Measurements from ENCODE around the gene EXOG. TPM values are rescaled to one million over a fixed set of nuclear protein-coding genes. Genes with fewer than 3 reads are reported as not detected.

The EXOG gene
- total RNA-seq, 1 donor from 2014 or later = 20.8 TPM

DNA sequence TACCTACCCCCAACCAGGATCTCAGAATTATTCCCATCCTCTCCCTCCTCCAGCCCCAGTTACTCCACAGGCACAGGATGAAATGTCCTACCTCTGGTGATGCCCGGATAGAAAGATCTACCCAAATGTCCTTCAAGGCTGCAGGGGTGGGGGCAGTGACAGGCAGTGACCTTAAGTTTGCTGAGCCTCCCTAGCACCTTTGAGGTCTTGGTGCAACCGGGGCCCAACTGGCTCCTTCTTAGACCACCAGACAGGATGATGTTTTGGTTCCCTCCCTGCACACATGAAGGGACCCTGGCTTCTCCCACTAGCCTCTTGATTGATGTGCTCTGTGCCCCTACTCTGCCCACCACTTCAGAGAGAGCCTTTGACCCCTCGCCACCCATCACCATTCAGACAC lies 36.4 kb downstream of the EXOG start:
- intact Hi-C loops (cut with micrococcal nuclease) = no loop called here
- DNase-seq = no peak
- Mint-ChIP-seq H3K27me3 (no peaks in the 10 kb centered on the region), H3K27ac (no peak overlapping the region), H3K36me3 (ENCODE audit: low read depth) (peaks cover 16% of the 10 kb centered on the region), H3K4me1 (no peaks in the 10 kb centered on the region), H3K4me3 (no peak overlapping the region), H3K9me3 (no peaks in the 10 kb centered on the region)

- Mint-ChIP-seq H3K27me3 (no peaks in the 10 kb centered on the region), H3K4me1 (no peaks in the 10 kb centered on the region), H3K36me3 (ENCODE audit: low read depth) (peaks cover 11% of the 10 kb centered on the region), H3K9me3 (no peaks in the 10 kb centered on the region), H3K4me3 (no peak overlapping the region), H3K27ac (no peak overlapping the region)
- DNase-seq = no peak
- intact Hi-C loops (cut with micrococcal nuclease) = no loop called here
Observed at GRCh38 chr3:38533285-38533976, 37.3 kb downstream of the EXOG start.

DNA sequence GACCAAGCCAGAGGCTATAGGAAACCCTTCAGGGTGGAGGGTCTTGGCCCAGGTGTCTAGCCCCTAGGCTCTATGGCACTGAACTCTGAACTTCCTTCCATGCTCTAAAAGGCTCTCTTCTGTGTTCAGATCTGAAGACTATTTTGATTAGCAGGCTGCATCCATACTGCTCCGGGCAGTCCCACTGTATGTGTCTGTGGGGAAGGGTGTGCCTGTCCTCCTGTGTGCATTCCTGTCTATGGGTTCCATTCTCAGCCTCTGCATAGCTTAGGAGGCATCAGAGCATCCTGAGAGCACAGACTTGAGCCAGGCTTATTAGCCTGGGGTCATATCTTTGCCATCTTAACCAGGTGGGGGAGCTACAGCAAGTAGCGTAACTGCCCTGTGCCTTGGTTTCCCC lies 38.0 kb downstream of the EXOG start:
- H3K27me3 Mint-ChIP-seq = no peaks in the 10 kb centered on the region
- no peak overlapping the region for H3K27ac Mint-ChIP-seq
- H3K9me3 Mint-ChIP-seq = no peaks in the 10 kb centered on the region
- H3K4me1 Mint-ChIP-seq = no peaks in the 10 kb centered on the region
- DNase-seq = no peak
- peaks cover 11% of the 10 kb centered on the region for H3K36me3 Mint-ChIP-seq (ENCODE audit: low read depth)
- intact Hi-C loops (cut with micrococcal nuclease) = no loop called here
- no peak overlapping the region for H3K4me3 Mint-ChIP-seq

DNA sequence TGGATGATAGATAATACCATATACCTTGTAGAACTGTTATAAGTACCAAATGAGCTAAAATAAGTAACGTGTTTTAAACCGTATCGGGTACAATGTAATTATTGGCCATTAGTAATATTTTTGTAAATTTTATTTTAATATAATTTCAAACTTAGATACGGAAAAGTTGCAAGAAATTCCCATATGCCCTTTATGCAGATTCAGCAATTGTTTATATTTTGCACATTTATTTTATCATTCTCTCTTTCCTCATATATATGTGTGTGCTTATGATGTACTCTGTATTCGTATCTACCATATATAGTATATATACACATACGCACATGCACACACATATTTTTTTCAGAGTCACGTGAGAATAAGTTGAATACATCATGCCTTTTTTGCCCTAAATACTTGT lies 38.5 kb downstream of the EXOG start:
- no peak overlapping the region for H3K4me3 Mint-ChIP-seq
- no peaks in the 10 kb centered on the region for H3K27me3 Mint-ChIP-seq
- H3K36me3 Mint-ChIP-seq (ENCODE audit: low read depth) = peaks cover 10% of the 10 kb centered on the region
- DNase-seq = no peak
- H3K4me1 Mint-ChIP-seq = no peaks in the 10 kb centered on the region
- H3K27ac Mint-ChIP-seq = no peak overlapping the region
- intact Hi-C loops (cut with micrococcal nuclease) = no loop called here
- no peaks in the 10 kb centered on the region for H3K9me3 Mint-ChIP-seq

DNA sequence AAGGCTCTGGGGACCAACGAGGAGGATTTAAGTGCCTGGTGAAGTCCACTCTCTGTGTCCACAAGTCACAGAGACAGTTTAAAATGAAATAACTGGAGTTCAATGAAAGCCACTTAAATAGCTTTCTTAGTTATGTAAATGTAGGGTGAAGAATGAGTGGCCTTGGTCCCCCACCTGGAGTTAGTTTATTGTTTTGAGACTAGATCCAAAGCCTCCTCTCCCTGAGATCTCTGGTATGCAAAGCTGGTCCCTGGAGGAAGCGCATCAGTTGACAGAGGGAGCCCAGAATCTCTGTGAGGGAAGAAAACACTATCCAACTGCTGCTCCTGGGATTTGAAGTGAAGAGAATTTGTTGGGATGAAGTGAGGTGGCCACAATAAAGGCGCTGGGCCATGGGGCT lies 40.5 kb downstream of the EXOG start:
- Mint-ChIP-seq H3K27me3 (no peaks in the 10 kb centered on the region), H3K27ac (no peak overlapping the region), H3K4me3 (no peak overlapping the region), H3K9me3 (no peaks in the 10 kb centered on the region), H3K4me1 (no peaks in the 10 kb centered on the region), H3K36me3 (ENCODE audit: low read depth) (peaks cover 5% of the 10 kb centered on the region)
- intact Hi-C loops (cut with micrococcal nuclease) = no loop called here
- DNase-seq = no peak

DNA sequence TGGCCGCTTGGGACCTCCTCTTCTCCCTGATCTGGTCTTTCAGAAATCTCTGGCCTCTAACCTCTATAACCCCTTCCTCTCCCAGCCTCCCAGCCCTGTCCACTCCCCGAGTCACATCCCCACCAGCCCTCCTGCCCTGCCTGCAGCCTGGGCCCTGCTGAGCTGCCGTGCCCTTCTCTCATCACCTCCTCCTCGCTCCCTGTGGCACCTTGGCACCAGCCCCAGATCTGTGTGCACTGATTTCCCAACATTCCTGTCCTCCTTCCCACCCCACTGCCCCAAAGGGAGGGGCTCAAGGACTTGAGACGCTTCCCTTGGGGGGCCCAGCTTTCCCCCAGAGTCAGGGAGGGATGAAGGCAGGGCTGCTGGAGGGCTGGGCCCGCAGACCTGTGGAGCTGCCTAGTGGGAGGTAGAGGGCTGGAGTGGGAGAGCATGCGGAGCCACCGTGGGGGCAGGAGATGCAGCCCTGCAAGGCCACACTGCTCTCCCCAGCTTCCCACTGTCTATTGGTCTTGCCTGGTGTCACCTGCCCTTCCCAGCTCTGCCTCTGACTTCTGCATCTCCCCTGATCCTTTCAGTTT lies 42.7 kb downstream of the EXOG start:
- no peak overlapping the region for H3K4me3 Mint-ChIP-seq
- H3K27ac Mint-ChIP-seq = no peak overlapping the region
- DNase-seq = no peak
- H3K36me3 Mint-ChIP-seq (ENCODE audit: low read depth) = peaks cover 2% of the 10 kb centered on the region
- no peaks in the 10 kb centered on the region for H3K4me1 Mint-ChIP-seq
- no peaks in the 10 kb centered on the region for H3K9me3 Mint-ChIP-seq
- H3K27me3 Mint-ChIP-seq = no peaks in the 10 kb centered on the region
- intact Hi-C loops (cut with micrococcal nuclease) = no loop called here

GRCh38 chr3:38541806-38542205 lies 45.7 kb downstream of the EXOG start:
- H3K27me3 Mint-ChIP-seq = no peaks in the 10 kb centered on the region
- H3K4me3 Mint-ChIP-seq = no peak overlapping the region
- no peak for DNase-seq
- intact Hi-C loops (cut with micrococcal nuclease) = no loop called here
- H3K27ac Mint-ChIP-seq = no peak overlapping the region
- peaks cover 2% of the 10 kb centered on the region for H3K36me3 Mint-ChIP-seq (ENCODE audit: low read depth)
- no peaks in the 10 kb centered on the region for H3K9me3 Mint-ChIP-seq
- no peaks in the 10 kb centered on the region for H3K4me1 Mint-ChIP-seq

GRCh38 chr3:38542401-38543298 lies 46.5 kb downstream of the EXOG start:
- H3K27ac Mint-ChIP-seq = no peak overlapping the region
- intact Hi-C loops (cut with micrococcal nuclease) = no loop called here
- H3K4me1 Mint-ChIP-seq = no peaks in the 10 kb centered on the region
- DNase-seq = no peak
- H3K4me3 Mint-ChIP-seq = no peak overlapping the region
- peaks cover 2% of the 10 kb centered on the region for H3K27me3 Mint-ChIP-seq
- H3K36me3 Mint-ChIP-seq (ENCODE audit: low read depth) = peaks cover 2% of the 10 kb centered on the region
- H3K9me3 Mint-ChIP-seq = no peaks in the 10 kb centered on the region

DNA sequence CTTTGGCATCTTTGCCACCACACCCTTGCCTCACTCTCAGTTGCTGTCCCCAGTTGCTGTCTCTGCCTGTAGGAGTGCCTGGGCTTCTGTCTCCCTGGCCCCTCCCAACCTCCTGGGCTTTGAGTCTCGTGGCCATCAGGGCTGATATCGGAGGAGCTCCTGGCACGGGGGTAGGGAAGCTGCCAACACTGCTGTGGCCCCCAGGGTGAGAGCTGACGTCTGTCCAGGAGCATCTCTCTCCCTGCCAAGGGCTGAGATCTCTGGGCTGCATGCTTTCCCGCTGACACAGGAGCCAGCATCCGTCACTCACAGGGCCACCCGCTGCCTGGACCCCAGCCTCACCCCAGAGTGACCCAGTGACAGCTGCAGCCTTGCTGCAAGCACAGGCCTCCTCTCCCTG lies 47.4 kb downstream of the EXOG start:
- H3K9me3 Mint-ChIP-seq = no peaks in the 10 kb centered on the region
- H3K36me3 Mint-ChIP-seq (ENCODE audit: low read depth) = no peaks in the 10 kb centered on the region
- peaks cover 2% of the 10 kb centered on the region for H3K27me3 Mint-ChIP-seq
- no peak for DNase-seq
- H3K27ac Mint-ChIP-seq = no peak overlapping the region
- no peak overlapping the region for H3K4me3 Mint-ChIP-seq
- intact Hi-C loops (cut with micrococcal nuclease) = no loop called here
- H3K4me1 Mint-ChIP-seq = no peaks in the 10 kb centered on the region

- peaks cover 2% of the 10 kb centered on the region for H3K27me3 Mint-ChIP-seq
Observed at GRCh38 chr3:38544926-38545325, 48.8 kb downstream of the EXOG start.

DNA sequence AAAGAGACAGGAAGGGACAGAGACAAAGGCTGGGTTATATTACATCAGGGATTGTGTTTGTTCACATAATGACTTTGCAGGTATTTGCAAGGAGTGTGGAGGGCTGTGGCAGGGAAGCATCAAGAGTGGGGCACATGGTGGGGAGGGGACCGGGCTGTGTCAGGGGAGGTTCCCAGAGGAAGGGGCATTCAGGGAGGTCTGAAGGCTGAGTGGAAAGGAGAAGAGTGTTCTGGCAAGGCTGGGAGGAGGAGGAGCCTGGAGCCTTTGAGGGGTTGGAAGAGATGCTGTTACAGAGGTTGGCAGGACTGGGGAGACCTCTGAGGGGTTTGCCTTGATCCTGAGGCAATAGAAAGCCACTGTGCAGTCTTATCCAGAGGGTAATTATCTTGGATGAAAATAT lies 49.4 kb downstream of the EXOG start:
- Mint-ChIP-seq H3K27me3 (peaks cover 2% of the 10 kb centered on the region), H3K4me3 (no peak overlapping the region), H3K4me1 (no peaks in the 10 kb centered on the region), H3K9me3 (no peaks in the 10 kb centered on the region), H3K36me3 (ENCODE audit: low read depth) (no peaks in the 10 kb centered on the region), H3K27ac (no peak overlapping the region)
- intact Hi-C loops (cut with micrococcal nuclease) = no loop called here
- DNase-seq = no peak

More at GRCh38 chr3:38544926-38545325, 48.8 kb downstream of the EXOG start:
- H3K4me3 Mint-ChIP-seq = no peak overlapping the region
- H3K27ac Mint-ChIP-seq = no peak overlapping the region
- no peak for DNase-seq
- intact Hi-C loops (cut with micrococcal nuclease) = no loop called here
- no peaks in the 10 kb centered on the region for H3K36me3 Mint-ChIP-seq (ENCODE audit: low read depth)
- no peaks in the 10 kb centered on the region for H3K9me3 Mint-ChIP-seq
- no peaks in the 10 kb centered on the region for H3K4me1 Mint-ChIP-seq

DNA sequence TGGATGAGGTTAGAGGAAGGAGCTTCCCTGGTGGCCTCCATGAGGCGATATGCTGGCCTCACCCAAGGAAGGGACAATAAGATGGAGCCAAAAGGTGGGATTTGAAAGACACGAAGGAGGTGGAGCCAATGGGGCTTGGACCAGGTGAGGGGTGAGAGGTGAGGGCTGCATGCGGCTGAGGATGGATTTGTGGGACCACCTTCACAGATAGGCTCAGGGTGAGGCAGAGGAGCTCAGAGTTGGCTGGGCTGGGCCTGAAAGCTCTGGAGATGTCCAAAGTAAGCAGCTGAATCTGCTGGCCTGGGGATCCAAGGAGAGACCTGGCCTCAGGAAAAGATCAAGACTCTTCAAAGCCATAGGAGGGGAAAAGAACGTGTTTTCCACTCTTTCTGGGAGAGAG lies 49.8 kb downstream of the EXOG start:
- Mint-ChIP-seq H3K27ac (no peak overlapping the region), H3K4me3 (no peak overlapping the region), H3K36me3 (ENCODE audit: low read depth) (no peaks in the 10 kb centered on the region), H3K27me3 (peaks cover 2% of the 10 kb centered on the region), H3K4me1 (no peaks in the 10 kb centered on the region), H3K9me3 (no peaks in the 10 kb centered on the region)
- DNase-seq = no peak
- intact Hi-C loops (cut with micrococcal nuclease) = no loop called here

- Mint-ChIP-seq H3K36me3 (ENCODE audit: low read depth) (no peaks in the 10 kb centered on the region), H3K27ac (no peak overlapping the region), H3K4me1 (no peaks in the 10 kb centered on the region), H3K4me3 (no peak overlapping the region), H3K27me3 (peaks cover 2% of the 10 kb centered on the region), H3K9me3 (no peaks in the 10 kb centered on the region)
- intact Hi-C loops (cut with micrococcal nuclease) = no loop called here
- no peak for DNase-seq
Observed at GRCh38 chr3:38548154-38548931, 52.2 kb downstream of the EXOG start.

DNA sequence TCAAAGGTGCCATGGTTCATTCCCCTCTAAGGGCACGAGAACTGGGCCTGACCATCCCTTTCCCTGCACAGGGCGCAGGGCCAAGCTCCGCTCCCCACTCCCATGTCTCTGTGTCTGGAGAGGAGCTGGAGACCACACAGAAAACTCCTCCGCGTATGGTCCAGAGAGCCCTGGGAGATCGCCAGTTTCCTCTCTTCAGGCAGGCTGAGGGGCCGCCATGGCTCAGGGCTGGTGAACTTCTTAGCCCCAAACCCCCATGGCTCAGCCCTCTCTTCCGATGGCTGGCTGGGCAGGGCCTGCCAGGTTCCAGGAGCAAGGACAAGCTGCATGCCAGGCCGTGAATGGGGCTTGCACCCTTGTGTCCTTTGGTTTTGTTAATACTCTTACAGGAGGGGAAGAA lies 52.9 kb downstream of the EXOG start:
- peaks cover 2% of the 10 kb centered on the region for H3K27me3 Mint-ChIP-seq

More for the DNA sequence above, 52.9 kb downstream of the EXOG start:
- intact Hi-C loops (cut with micrococcal nuclease) = no loop called here
- no peak for DNase-seq
- Mint-ChIP-seq H3K9me3 (no peaks in the 10 kb centered on the region), H3K4me3 (no peak overlapping the region), H3K27ac (no peak overlapping the region), H3K4me1 (no peaks in the 10 kb centered on the region), H3K36me3 (ENCODE audit: low read depth) (no peaks in the 10 kb centered on the region)
